ENCODE data around the gene CMTM5.

The CMTM5 gene

GRCh38 chr14:23378612-23379220 lies 1.9 kb downstream of the CMTM5 start:
- no peak for DNase-seq
- Histone ChIP-seq H3K14ac (ENCODE audit: low read length) (no peak overlapping the region), H2BK5ac (ENCODE audit: low read depth, low read length, poor library complexity) (no peak overlapping the region), H2AK5ac (ENCODE audit: low read length) (no peak overlapping the region), H3K4me1 (ENCODE audit: control insufficient read depth in 1 of 2, insufficient read depth in 2 of 2, low read length in 2 of 2) (no peaks in the 10 kb centered on the region), H3K23ac (ENCODE audit: low read length) (no peak overlapping the region), H3K4me2 (ENCODE audit: low read length) (no peak overlapping the region), H3K4ac (ENCODE audit: low read depth, low read length) (no peak overlapping the region), H3K18ac (ENCODE audit: low read length) (no peak overlapping the region), H3K9ac (ENCODE audit: low read length) (no peak overlapping the region), H3K27me3 (ENCODE audit: insufficient read depth, low read length) (no peaks in the 10 kb centered on the region), H2BK120ac (ENCODE audit: insufficient read depth, low read length, poor library complexity) (no peak overlapping the region), H4K8ac (ENCODE audit: low read depth, low read length) (no peak overlapping the region), H2BK12ac (ENCODE audit: low read length) (no peak overlapping the region), H4K91ac (ENCODE audit: low read depth, low read length) (no peak overlapping the region), H3K79me2 (ENCODE audit: control insufficient read depth, insufficient read depth, low read length, poor library complexity) (no peaks in the 10 kb centered on the region), H2AFZ (ENCODE audit: insufficient read depth, low read length, poor library complexity) (no peak overlapping the region), H3K9me3 (ENCODE audit: insufficient read depth, low read depth, low read length) (peaks cover 2% of the 10 kb centered on the region), H3K79me1 (ENCODE audit: low read length) (no peaks in the 10 kb centered on the region), H3K4me3 (ENCODE audit: low read depth, low read length) (no peak overlapping the region), H4K12ac (ENCODE audit: low read depth, low read length) (no peak overlapping the region), H3K27ac (ENCODE audit: low read depth, low read length) (no peak overlapping the region), H3K36me3 (ENCODE audit: control insufficient read depth in 1 of 2, insufficient read depth in 2 of 2, low read length in 2 of 2) (no peaks in the 10 kb centered on the region)
- WGBS (ENCODE audit: extremely low coverage, insufficient coverage, insufficient read length), result no CpG with 5 or more reads among the region's 11 CpGs

- no peak overlapping the region for H4K91ac ChIP-seq (ENCODE audit: low read depth, low read length)
Measured at GRCh38 chr14:23379366-23380196, 2.7 kb downstream of the CMTM5 start.

GRCh38 chr14:23380197-23380914 lies 3.5 kb downstream of the CMTM5 start:
- no peak overlapping the region for H2AK5ac ChIP-seq (ENCODE audit: low read length)
- no peak overlapping the region for H2AFZ ChIP-seq (ENCODE audit: insufficient read depth, low read length, poor library complexity)
- H3K4me1 ChIP-seq (ENCODE audit: control insufficient read depth in 1 of 2, insufficient read depth in 2 of 2, low read length in 2 of 2), result no peaks in the 10 kb centered on the region
- no peak overlapping the region for H3K4ac ChIP-seq (ENCODE audit: low read depth, low read length)
- no peak overlapping the region for H3K27ac ChIP-seq (ENCODE audit: low read depth, low read length)
- H2BK5ac ChIP-seq (ENCODE audit: low read depth, low read length, poor library complexity), result no peak overlapping the region
- no peaks in the 10 kb centered on the region for H3K79me1 ChIP-seq (ENCODE audit: low read length)
- no peaks in the 10 kb centered on the region for H3K79me2 ChIP-seq (ENCODE audit: control insufficient read depth, insufficient read depth, low read length, poor library complexity)
- H2BK12ac ChIP-seq (ENCODE audit: low read length), result no peak overlapping the region
- no peak overlapping the region for H3K23ac ChIP-seq (ENCODE audit: low read length)
- no peak overlapping the region for H2BK120ac ChIP-seq (ENCODE audit: insufficient read depth, low read length, poor library complexity)
- no peak overlapping the region for H3K4me2 ChIP-seq (ENCODE audit: low read length)
- no peak overlapping the region for H4K91ac ChIP-seq (ENCODE audit: low read depth, low read length)
- H3K36me3 ChIP-seq (ENCODE audit: control insufficient read depth in 1 of 2, insufficient read depth in 2 of 2, low read length in 2 of 2), result no peaks in the 10 kb centered on the region
- no peak overlapping the region for H4K12ac ChIP-seq (ENCODE audit: low read depth, low read length)
- H4K8ac ChIP-seq (ENCODE audit: low read depth, low read length), result no peak overlapping the region
- H3K9ac ChIP-seq (ENCODE audit: low read length), result no peak overlapping the region
- WGBS (ENCODE audit: extremely low coverage, insufficient coverage, insufficient read length), result no CpG with 5 or more reads among the region's 16 CpGs
- H3K14ac ChIP-seq (ENCODE audit: low read length), result no peak overlapping the region
- no peak overlapping the region for H3K4me3 ChIP-seq (ENCODE audit: low read depth, low read length)
- no peaks in the 10 kb centered on the region for H3K27me3 ChIP-seq (ENCODE audit: insufficient read depth, low read length)
- H3K18ac ChIP-seq (ENCODE audit: low read length), result no peak overlapping the region
- DNase-seq, result no peak
- peaks cover 2% of the 10 kb centered on the region for H3K9me3 ChIP-seq (ENCODE audit: insufficient read depth, low read depth, low read length)

More at GRCh38 chr14:23379366-23380196, 2.7 kb downstream of the CMTM5 start:
- H3K4me2 ChIP-seq (ENCODE audit: low read length), result no peak overlapping the region
- peaks cover 2% of the 10 kb centered on the region for H3K9me3 ChIP-seq (ENCODE audit: insufficient read depth, low read depth, low read length)
- no peak overlapping the region for H2AFZ ChIP-seq (ENCODE audit: insufficient read depth, low read length, poor library complexity)
- H3K27ac ChIP-seq (ENCODE audit: low read depth, low read length), result no peak overlapping the region
- H3K23ac ChIP-seq (ENCODE audit: low read length), result no peak overlapping the region
- no peak overlapping the region for H3K4me3 ChIP-seq (ENCODE audit: low read depth, low read length)
- H3K4me1 ChIP-seq (ENCODE audit: control insufficient read depth in 1 of 2, insufficient read depth in 2 of 2, low read length in 2 of 2), result no peaks in the 10 kb centered on the region
- H3K27me3 ChIP-seq (ENCODE audit: insufficient read depth, low read length), result no peaks in the 10 kb centered on the region
- H3K9ac ChIP-seq (ENCODE audit: low read length), result no peak overlapping the region
- H3K14ac ChIP-seq (ENCODE audit: low read length), result no peak overlapping the region
- no CpG with 5 or more reads among the region's 12 CpGs for WGBS (ENCODE audit: extremely low coverage, insufficient coverage, insufficient read length)
- no peaks in the 10 kb centered on the region for H3K36me3 ChIP-seq (ENCODE audit: control insufficient read depth in 1 of 2, insufficient read depth in 2 of 2, low read length in 2 of 2)
- no peaks in the 10 kb centered on the region for H3K79me1 ChIP-seq (ENCODE audit: low read length)
- H3K18ac ChIP-seq (ENCODE audit: low read length), result no peak overlapping the region
- H2BK12ac ChIP-seq (ENCODE audit: low read length), result no peak overlapping the region
- no peak overlapping the region for H3K4ac ChIP-seq (ENCODE audit: low read depth, low read length)
- DNase-seq, result peak; percentile 66 to 86
- H3K79me2 ChIP-seq (ENCODE audit: control insufficient read depth, insufficient read depth, low read length, poor library complexity), result no peaks in the 10 kb centered on the region
- no peak overlapping the region for H2BK120ac ChIP-seq (ENCODE audit: insufficient read depth, low read length, poor library complexity)
- no peak overlapping the region for H4K8ac ChIP-seq (ENCODE audit: low read depth, low read length)
- no peak overlapping the region for H2BK5ac ChIP-seq (ENCODE audit: low read depth, low read length, poor library complexity)
- H4K12ac ChIP-seq (ENCODE audit: low read depth, low read length), result no peak overlapping the region
- no peak overlapping the region for H2AK5ac ChIP-seq (ENCODE audit: low read length)

- Histone ChIP-seq H3K9me3 (ENCODE audit: insufficient read depth, low read depth, low read length) (peaks cover 2% of the 10 kb centered on the region), H3K4me1 (ENCODE audit: control insufficient read depth in 1 of 2, insufficient read depth in 2 of 2, low read length in 2 of 2) (no peaks in the 10 kb centered on the region), H4K8ac (ENCODE audit: low read depth, low read length) (no peak overlapping the region), H2BK5ac (ENCODE audit: low read depth, low read length, poor library complexity) (no peak overlapping the region), H3K4me3 (ENCODE audit: low read depth, low read length) (no peak overlapping the region), H3K27me3 (ENCODE audit: insufficient read depth, low read length) (no peaks in the 10 kb centered on the region), H3K79me1 (ENCODE audit: low read length) (no peaks in the 10 kb centered on the region), H3K4me2 (ENCODE audit: low read length) (no peak overlapping the region), H3K4ac (ENCODE audit: low read depth, low read length) (no peak overlapping the region), H3K23ac (ENCODE audit: low read length) (no peak overlapping the region), H3K27ac (ENCODE audit: low read depth, low read length) (no peak overlapping the region), H3K14ac (ENCODE audit: low read length) (no peak overlapping the region), H3K9ac (ENCODE audit: low read length) (no peak overlapping the region), H2AK5ac (ENCODE audit: low read length) (no peak overlapping the region), H3K18ac (ENCODE audit: low read length) (no peak overlapping the region), H4K91ac (ENCODE audit: low read depth, low read length) (no peak overlapping the region), H4K12ac (ENCODE audit: low read depth, low read length) (no peak overlapping the region), H2AFZ (ENCODE audit: insufficient read depth, low read length, poor library complexity) (no peak overlapping the region), H3K79me2 (ENCODE audit: control insufficient read depth, insufficient read depth, low read length, poor library complexity) (no peaks in the 10 kb centered on the region), H3K36me3 (ENCODE audit: control insufficient read depth in 1 of 2, insufficient read depth in 2 of 2, low read length in 2 of 2) (no peaks in the 10 kb centered on the region), H2BK120ac (ENCODE audit: insufficient read depth, low read length, poor library complexity) (no peak overlapping the region), H2BK12ac (ENCODE audit: low read length) (no peak overlapping the region)
- no peak for DNase-seq
- WGBS (ENCODE audit: extremely low coverage, insufficient coverage, insufficient read length), result no CpG with 5 or more reads among the region's 4 CpGs
Measured at GRCh38 chr14:23380976-23381375, 4.1 kb downstream of the CMTM5 start.

Measured in trophoblast cell (in vitro differentiated cells and primary cell).